GM12878 (cell line): ENCODE data around the gene RARG. TPM values are rescaled to one million over a fixed set of nuclear protein-coding genes. Genes with fewer than 3 reads are reported as not detected.

ENCODE experiments used
- ATAC-seq: fragments of 200-7000 bp; cut with Tn5 transposase; 3 replicates; pipeline ENCODE4 v1.9.1; 2020; ENCODE audit warnings: mild to moderate bottlenecking, moderate library complexity
- BruUV-seq: library from RNA; stranded (reverse); fragments of 400-500 nt; replicated peaks from 2 replicates; lab custom pipeline; 2021; lab: Mats Ljungman, UMichigan
- CTCF ChIA-PET: fragments of 300-600 bp; sonication (Branson Sonifier 250); formaldehyde crosslinking; extraction: SDS; loops from one replicate; lab custom pipeline; 2021; ENCODE audit warnings: inconsistent platforms; lab: Yijun Ruan, JAX
- POLR2A ChIA-PET: fragments of 350-600 bp; formaldehyde crosslinking; extraction: SDS; loops from one replicate; lab custom pipeline; 2021; ENCODE audit warnings: inconsistent platforms; lab: Charles Lee
- RAD21 ChIA-PET: fragments of 300-600 bp; sonication (Branson Sonifier 250); formaldehyde crosslinking; loops from one replicate; lab custom pipeline; 2023; ENCODE audit warnings: antibody characterized with exemption; ENCODE audit not compliant: unreplicated experiment; lab: Charles Lee
- SMC1A ChIA-PET: fragments of 300-600 bp; sonication (Branson Sonifier 250); formaldehyde crosslinking; loops from one replicate; lab custom pipeline; 2023; ENCODE audit not compliant: unreplicated experiment, uncharacterized antibody; lab: Charles Lee
- DNase-seq: peaks from one replicate; pipeline ENCODE4 v3.0.0-alpha.2; 2011; ENCODE audit warnings: low read depth, low spot score
- FAIRE-seq: peaks from 3 replicates; lab custom pipeline; 2011; peaks lifted over from hg19 to GRCh38; lab: Jason Lieb, UNC
- H2AFZ ChIP-seq: 2 replicates; pipeline ENCODE4 v1.6.0; 2011; ENCODE audit warnings: low read depth, low read length, control low read depth; ENCODE audit not compliant: control insufficient read depth
- H3K27ac ChIP-seq: 2 replicates; pipeline ENCODE4 v1.5.1; 2011; ENCODE audit warnings: control low read depth; ENCODE audit not compliant: control insufficient read depth, insufficient read depth
- H3K27me3 ChIP-seq, 2 experiments: replicated peaks in 1 of 2; 2 replicates each; pipeline versions ENCODE4 v1.6.0 to v1.6.1; 2011; ENCODE audit warnings: low read length in 1 of 2; ENCODE audit not compliant: control insufficient read depth in 2 of 2, insufficient read depth in 2 of 2
- H3K36me3 ChIP-seq, 2 experiments: 2 replicates each; pipeline ENCODE4 v1.5.1; 2011; ENCODE audit warnings: low read length in 1 of 2; ENCODE audit not compliant: control insufficient read depth in 2 of 2, insufficient read depth in 2 of 2
- H3K4me1 ChIP-seq: 2 replicates; pipeline ENCODE4 v1.6.1; 2011; ENCODE audit warnings: mild to moderate bottlenecking, low read length, moderate library complexity, mixed read lengths; ENCODE audit not compliant: control insufficient read depth, insufficient read depth
- H3K4me2 ChIP-seq: 2 replicates; pipeline ENCODE4 v1.6.0; 2011; ENCODE audit warnings: control low read depth; ENCODE audit not compliant: control insufficient read depth, insufficient read depth
- H3K4me3 ChIP-seq: fragments of 200-600 bp; sonication (generic); 2 replicates; pipeline ENCODE4 v1.5.1; 2016
- H3K79me2 ChIP-seq: 2 replicates; pipeline ENCODE4 v1.6.0; 2011; ENCODE audit warnings: low read length; ENCODE audit not compliant: control insufficient read depth, insufficient read depth
- H3K9ac ChIP-seq: 2 replicates; pipeline ENCODE4 v1.8.0; 2011; ENCODE audit warnings: low read length, control low read depth, mixed read lengths; ENCODE audit not compliant: control insufficient read depth, insufficient read depth
- H3K9me3 ChIP-seq: replicated peaks from 3 replicates; pipeline ENCODE4 v1.5.1; 2011; ENCODE audit warnings: mild to moderate bottlenecking, low read length; ENCODE audit not compliant: control insufficient read depth, insufficient read depth
- H4K20me1 ChIP-seq: 2 replicates; pipeline ENCODE4 v1.6.0; 2011; ENCODE audit not compliant: control insufficient read depth, insufficient read depth
- BACH1 ChIP-seq: fragments of 450-650 bp; IDR thresholded peaks from 2 replicates; pipeline ENCODE4 v1.6.1; 2017; ENCODE audit warnings: mild to moderate bottlenecking, borderline replicate concordance
- ESRRA ChIP-seq: IDR thresholded peaks from 2 replicates; pipeline ENCODE4 v1.6.1; 2012; ENCODE audit warnings: mild to moderate bottlenecking, low read length, improper control_type of control experiment
- HDGF ChIP-seq: fragments of 450-650 bp; IDR thresholded peaks from 2 replicates; pipeline ENCODE4 v1.6.1; 2016; ENCODE audit warnings: antibody characterized with exemption
- IRF5 ChIP-seq: fragments of 450-650 bp; IDR thresholded peaks from 2 replicates; pipeline ENCODE4 v1.6.1; 2017; ENCODE audit warnings: borderline replicate concordance
- KDM1A ChIP-seq: fragments of 200-600 bp; sonication (generic); IDR thresholded peaks from 2 replicates; pipeline ENCODE4 v1.6.1; 2016; ENCODE audit warnings: borderline replicate concordance
- LARP7 ChIP-seq: fragments of 450-650 bp; IDR thresholded peaks from 2 replicates; pipeline ENCODE4 v1.6.1; 2017; ENCODE audit warnings: mild to moderate bottlenecking
- MYB ChIP-seq: fragments of 150-350 bp; IDR thresholded peaks from 2 replicates; pipeline ENCODE4 v1.6.1; 2014; ENCODE audit warnings: mild to moderate bottlenecking, low read depth, low read length, borderline replicate concordance
- NR2C2 ChIP-seq: IDR thresholded peaks from 2 replicates; pipeline ENCODE4 v1.6.1; 2011; ENCODE audit warnings: borderline replicate concordance, low read depth; ENCODE audit not compliant: control insufficient read depth, insufficient read length
- PBX3 ChIP-seq: IDR thresholded peaks from 2 replicates; pipeline ENCODE4 v1.6.1; 2011; ENCODE audit warnings: mild to moderate bottlenecking, low read depth, low read length, moderate library complexity; ENCODE audit not compliant: insufficient replicate concordance
- PRDM15 ChIP-seq: fragments of 450-650 bp; formaldehyde crosslinking; IDR thresholded peaks from 2 replicates; pipeline ENCODE4 v1.4.0; 2020; ENCODE audit warnings: mild to moderate bottlenecking, moderate library complexity
- SUPT20H ChIP-seq: IDR thresholded peaks from 2 replicates; pipeline ENCODE4 v1.6.1; 2011; ENCODE audit warnings: low read depth, mild to moderate bottlenecking, low read length, moderate library complexity, borderline replicate concordance; ENCODE audit not compliant: control insufficient read depth
- TCF12 ChIP-seq: IDR thresholded peaks from 2 replicates; pipeline ENCODE4 v1.6.1; 2011; ENCODE audit warnings: low read depth, mild to moderate bottlenecking, low read length
- TCF7 ChIP-seq: IDR thresholded peaks from 2 replicates; pipeline ENCODE4 v1.6.1; 2014; ENCODE audit warnings: antibody characterized with exemption, borderline replicate concordance
- USF2 ChIP-seq: IDR thresholded peaks from 2 replicates; pipeline ENCODE4 v1.6.1; 2011; ENCODE audit warnings: low read depth, low read length, improper control_type of control experiment, borderline replicate concordance
- ZBTB33 ChIP-seq: fragments of 450-650 bp; IDR thresholded peaks from 2 replicates; pipeline ENCODE4 v1.6.1; 2017; ENCODE audit warnings: mild to moderate bottlenecking
- WGBS: methylation state at CpG from one replicate; pipeline ENCODE4 v1.1.6; 2016; ENCODE audit warnings: low lambda C conversion rate; ENCODE audit not compliant: insufficient replicate concordance, insufficient coverage; ENCODE audit errors: missing lambda C conversion rate; 5-methylcytosine and 5-hydroxymethylcytosine counted together
- in situ Hi-C: fragments of 300-500 bp; cut with MboI; formaldehyde crosslinking; loops from 9 replicates; pipeline ENCODE4 v1.14.3; 2018; ENCODE audit warnings: mixed read lengths
- intact Hi-C: fragments of 100-400 bp; cut with micrococcal nuclease; formaldehyde crosslinking; loops from one replicate; pipeline ENCODE4 v1.14.2; 2022; ENCODE audit not compliant: unreplicated experiment
- polyA plus RNA-seq, 11 experiments: library from polyadenylated mRNA; depleted of rRNA in 4 of 11; unstranded in 6 of 11; stranded (reverse) in 5 of 11; fragments of >200 nt; fragmentation: Nextera tagmentation in 4 of 11; fragmentation: Illumina TruSeq in 1 of 11; extraction: Ambion mirVana in 4 of 11; extraction: Trizol in 1 of 11; gene quantifications; 1 replicate in 1 of 11; 2 replicates in 10 of 11; pipeline versions ENCODE4 v1.2.1 to v1.2.3, GENCODE V29; 2011 to 2016; ENCODE audit warnings: inconsistent platforms in 2 of 11, missing spikeins in 2 of 11, low read depth in 1 of 11
- total RNA-seq, 4 experiments: library from RNA; depleted of rRNA in 3 of 4; stranded (reverse); fragments of >200 nt in 3 of 4; fragmentation: Illumina TruSeq in 1 of 4; extraction: Trizol in 1 of 4; gene quantifications; 2 replicates each; pipeline versions ENCODE4 v1.2.1 to v1.2.3, GENCODE V29; 2013 to 2021

RARG gene
- total and polyA plus RNA-seq, 10 of the 15 experiments (the other 5 are each of a cell fraction or from before 2014, with no cell fraction given): 0.27 to 8.1 (median 4.1) TPM

GRCh38 chr12:53265783-53266182 is 33.8 kb upstream of the RARG start:
- Histone ChIP-seq H3K9me3 (no peaks in the 10 kb centered on the region), H3K27me3 (no peaks in the 10 kb centered on the region), H2AFZ (no peak overlapping the region), H3K36me3 (peaks cover 0 to 6% of the 10 kb centered on the region in 2 experiments; a peak in 1 of 4 replicates), H3K4me2 (no peak overlapping the region), H4K20me1 (no peaks in the 10 kb centered on the region), H3K9ac (no peak overlapping the region), H3K4me1 (peaks cover 14% of the 10 kb centered on the region), H3K4me3 (no peak overlapping the region), H3K79me2 (peaks cover 26% of the 10 kb centered on the region), H3K27ac (no peak overlapping the region)
- intact Hi-C loops (loop anchor here (5.0 kb wide), 1 partner anchor 43 kb away; no protein-coding TSS in a partner anchor), in situ Hi-C loops (no loop called here)
- SMC1A ChIA-PET: interaction anchor here (0.6 to 7.7 kb wide), 6 partner anchors 12 to 149 kb away, joined by 3 to 155 read pairs (median 10); partner anchors contain the start of gene ITGB7
- no peak for ATAC-seq
- POLR2A ChIA-PET: interaction anchor here (1.1 to 1.3 kb wide), 3 partner anchors 9 to 56 kb away, joined by 3 to 6 read pairs (median 3); no protein-coding TSS in a partner anchor
- no peak for FAIRE-seq
- RAD21 ChIA-PET: interaction anchor here (8.8 kb wide), 1 partner anchor 50 kb away, joined by 146 read pairs; no protein-coding TSS in a partner anchor
- DNase-seq: no peak
- WGBS: 56% methylated on average over 2 of the region's 2 CpGs
- CTCF ChIA-PET: interaction anchor here (0.6 to 7.2 kb wide), 7 partner anchors 11 to 200 kb away, joined by 4 to 134 read pairs (median 68); partner anchors contain the start of gene AAAS
- BruUV-seq: no TSS peak
- TF ChIP-seq PRDM15 (CRISPR knock-in tag): no peak
- TF ChIP-seq SUPT20H: no peak
- no peak for TF ChIP-seq BACH1
- no peak for TF ChIP-seq IRF5
- TF ChIP-seq USF2: no peak
- no peak for TF ChIP-seq TCF7
- TF ChIP-seq NR2C2: no peak
- no peak for TF ChIP-seq ZBTB33
- no peak for TF ChIP-seq MYB
- TF ChIP-seq HDGF: no peak
- TF ChIP-seq ESRRA: no peak
- no peak for TF ChIP-seq LARP7
- no peak for TF ChIP-seq PBX3
- no peak for TF ChIP-seq TCF12
- TF ChIP-seq KDM1A: no peak
